K562 (cell line): ENCODE measurements around the gene ZNF581. TPM values are rescaled to one million over a fixed set of nuclear protein-coding genes. Genes with fewer than 3 reads are reported as not detected.
A peak's percentile ranks its signal among the peaks of the same experiment; 100 is the strongest.

ENCODE experiments used
- ATAC-seq: fragments of 200-7000 bp; cut with Tn5 transposase; 3 replicates; pipeline ENCODE4 v1.9.1; 2020; ENCODE audit warnings: moderate library complexity
- BruUV-seq: library from RNA; stranded (reverse); fragments of 400-500 nt; replicated peaks from 2 replicates; lab custom pipeline; 2021; lab: Mats Ljungman, UMichigan
- CTCF ChIA-PET: fragments of 300-600 bp; formaldehyde crosslinking; extraction: SDS; loops from one replicate; lab custom pipeline; 2021; ENCODE audit warnings: low intra/inter-chr PET ratio; lab: Yijun Ruan, JAX
- POLR2A ChIA-PET: fragments of 300-600, 350-650 bp; sonication (Branson Sonifier 250); formaldehyde crosslinking; extraction: SDS; loops from one replicate; lab custom pipeline; 2021; ENCODE audit warnings: antibody characterized with exemption, inconsistent platforms; lab: Yijun Ruan, JAX
- DNase-seq, 4 experiments: peaks; one replicate each; pipeline versions ENCODE4 v3.0.0 to v3.0.0-alpha.2; 2011 to 2018; ENCODE audit warnings: low spot score in 3 of 4, mixed read lengths in 3 of 4; ENCODE audit errors: extremely low read depth in 1 of 4
- FAIRE-seq: peaks from 2 replicates; lab custom pipeline; 2011; peaks lifted over from hg19 to GRCh38; lab: Jason Lieb, UNC
- H2AFZ ChIP-seq: 2 replicates; pipeline ENCODE4 v1.6.0; 2011; ENCODE audit warnings: low read depth, low read length, control low read depth, inconsistent platforms
- H3K27ac ChIP-seq: fragments of 200-600 bp; 3 replicates; pipeline ENCODE4 v1.8.0; 2011; ENCODE audit warnings: low read depth, mild to moderate bottlenecking, control low read depth, inconsistent platforms, low read length, moderate library complexity, mixed read lengths; ENCODE audit errors: extremely low read depth
- H3K27me3 ChIP-seq, 2 experiments: fragments of 300-600 bp in 1 of 2; 2 replicates in 1 of 2; 3 replicates in 1 of 2; pipeline versions ENCODE4 v1.6.0 to v1.8.0; 2011; ENCODE audit warnings: inconsistent platforms in 2 of 2, low read length in 2 of 2, mild to moderate bottlenecking in 1 of 2, mixed read lengths in 1 of 2, moderate library complexity in 1 of 2; ENCODE audit not compliant: control insufficient read depth in 2 of 2, insufficient read depth in 2 of 2
- H3K36me3 ChIP-seq: fragments of 300-600 bp; 3 replicates; pipeline ENCODE4 v1.8.0; 2011; ENCODE audit warnings: mild to moderate bottlenecking, low read length, inconsistent platforms; ENCODE audit not compliant: control insufficient read depth, insufficient read depth
- H3K4me1 ChIP-seq, 2 experiments: fragments of 200-600 bp in 1 of 2; replicated peaks in 1 of 2; 2 replicates in 1 of 2; 3 replicates in 1 of 2; pipeline versions ENCODE4 v1.5.1 to v1.8.0; 2011; ENCODE audit warnings: inconsistent platforms in 2 of 2, low read length in 2 of 2, mild to moderate bottlenecking in 1 of 2, mixed read lengths in 1 of 2, moderate library complexity in 1 of 2; ENCODE audit not compliant: control insufficient read depth in 2 of 2, insufficient read depth in 2 of 2
- H3K4me2 ChIP-seq: 2 replicates; pipeline ENCODE4 v1.6.1; 2011; ENCODE audit warnings: low read length, control low read depth, inconsistent platforms, mixed read lengths; ENCODE audit not compliant: insufficient read depth
- H3K4me3 ChIP-seq: fragments of 200-600 bp; sonication (generic), shearing (Covaris generic); 2 replicates; pipeline ENCODE4 v1.5.1; 2016; ENCODE audit warnings: control low read depth, inconsistent platforms
- H3K79me2 ChIP-seq: fragments of 200-600 bp; 3 replicates; pipeline ENCODE4 v1.8.0; 2011; ENCODE audit warnings: low read length, inconsistent platforms; ENCODE audit not compliant: control insufficient read depth, insufficient read depth
- H3K9ac ChIP-seq, 2 experiments: 2 replicates each; pipeline versions ENCODE4 v1.6.0 to v1.6.1; 2011; ENCODE audit warnings: low read depth in 2 of 2, low read length in 2 of 2, control low read depth in 1 of 2, inconsistent platforms in 1 of 2, mild to moderate bottlenecking in 1 of 2, mixed read lengths in 1 of 2; ENCODE audit not compliant: insufficient read depth in 1 of 2
- H3K9me1 ChIP-seq: one replicate; pipeline ENCODE4 v1.6.0; 2011; ENCODE audit warnings: inconsistent platforms, mild to moderate bottlenecking, low read length, moderate library complexity; ENCODE audit not compliant: control insufficient read depth, insufficient read depth
- H3K9me3 ChIP-seq: replicated peaks from 2 replicates; pipeline ENCODE4 v1.5.1; 2011; ENCODE audit warnings: low read depth, low read length, inconsistent platforms; ENCODE audit not compliant: control insufficient read depth, insufficient read depth
- H4K20me1 ChIP-seq: replicated peaks from 2 replicates; pipeline ENCODE4 v1.6.1; 2011; ENCODE audit warnings: low read length, inconsistent platforms, mixed read lengths; ENCODE audit not compliant: control insufficient read depth, insufficient read depth
- KDM4B ChIP-seq, 2 experiments: fragments of 450-650 bp in 1 of 2; sonication (generic) in 1 of 2; IDR thresholded peaks; 2 replicates each; pipeline ENCODE4 v1.6.1; 2016 to 2017; ENCODE audit warnings: borderline replicate concordance in 2 of 2, antibody characterized with exemption in 1 of 2, low read depth in 1 of 2, mild to moderate bottlenecking in 1 of 2
- POLR3G ChIP-seq: IDR thresholded peaks from 2 replicates; pipeline ENCODE4 v1.6.1; 2011; ENCODE audit not compliant: insufficient read length, insufficient replicate concordance; ENCODE audit errors: extremely low read depth
- RBFOX2 ChIP-seq: fragments of 200-400 bp; formaldehyde crosslinking; IDR thresholded peaks from 2 replicates; pipeline ENCODE4 v1.6.1; 2017; ENCODE audit warnings: low read depth, mild to moderate bottlenecking, low read length, moderate library complexity
- TCF3 ChIP-seq: sonication (generic); formaldehyde crosslinking; IDR thresholded peaks from 2 replicates; pipeline ENCODE4 v1.4.0; 2020; ENCODE audit warnings: mild to moderate bottlenecking, missing genetic modification reagents
- WGBS: fragments of 100-300 bp; shearing (Covaris generic); methylation state at CpG from one replicate; pipeline ENCODE4 v1.1.6; 2016; ENCODE audit warnings: low coverage, mixed read lengths; ENCODE audit not compliant: insufficient coverage; ENCODE audit errors: missing lambda C conversion rate; 5-methylcytosine and 5-hydroxymethylcytosine counted together
- in situ Hi-C: fragments of 300-500 bp; cut with MboI; formaldehyde crosslinking; loops from 4 replicates; pipeline ENCODE4 v1.15.0; 2018; ENCODE audit warnings: inconsistent platforms, mixed read lengths
- intact Hi-C: fragments of 100-400 bp; cut with micrococcal nuclease; formaldehyde crosslinking; loops from 2 replicates; pipeline ENCODE4 v1.14.2; 2022
- polyA plus RNA-seq, 8 experiments: library from polyadenylated mRNA; depleted of rRNA in 4 of 8; stranded (reverse) in 5 of 8; unstranded in 3 of 8; fragments of >200 nt; fragmentation: Nextera tagmentation in 2 of 8; fragmentation: Illumina TruSeq in 1 of 8; extraction: Ambion mirVana in 2 of 8; extraction: Trizol in 1 of 8; gene quantifications; 2 replicates each; pipeline versions ENCODE4 v1.2.1 to v1.2.3, GENCODE V29; 2011 to 2014; ENCODE audit warnings: inconsistent platforms in 1 of 8, missing spikeins in 1 of 8
- total RNA-seq, 7 experiments: library from RNA; depleted of rRNA in 6 of 7; stranded (reverse); fragments of >200 nt in 6 of 7; fragmentation: Illumina TruSeq in 2 of 7; extraction: Trizol in 2 of 7; gene quantifications; 2 replicates each; pipeline versions ENCODE4 v1.2.1 to v1.2.3, GENCODE V29; 2011 to 2021; ENCODE audit warnings: low replicate concordance in 1 of 7
- TF ChIP-seq, protein P1 (sequence below): fragments of 250-450 bp; sonication (Bioruptor Pico); IDR thresholded peaks from 2 replicates; pipeline ENCODE4 v1.4.0; 2020; ENCODE audit warnings: borderline replicate concordance

ZNF581 gene
- total and polyA plus RNA-seq, 9 of the 15 experiments (the other 6 are each of a cell fraction or from before 2014, with no cell fraction given): 2.4 to 39.4 (median 15.4) TPM

GRCh38 chr19:55625004-55625326, 18.5 kb upstream of the ZNF581 start (continued):
- TF ChIP-seq, protein P1, sequence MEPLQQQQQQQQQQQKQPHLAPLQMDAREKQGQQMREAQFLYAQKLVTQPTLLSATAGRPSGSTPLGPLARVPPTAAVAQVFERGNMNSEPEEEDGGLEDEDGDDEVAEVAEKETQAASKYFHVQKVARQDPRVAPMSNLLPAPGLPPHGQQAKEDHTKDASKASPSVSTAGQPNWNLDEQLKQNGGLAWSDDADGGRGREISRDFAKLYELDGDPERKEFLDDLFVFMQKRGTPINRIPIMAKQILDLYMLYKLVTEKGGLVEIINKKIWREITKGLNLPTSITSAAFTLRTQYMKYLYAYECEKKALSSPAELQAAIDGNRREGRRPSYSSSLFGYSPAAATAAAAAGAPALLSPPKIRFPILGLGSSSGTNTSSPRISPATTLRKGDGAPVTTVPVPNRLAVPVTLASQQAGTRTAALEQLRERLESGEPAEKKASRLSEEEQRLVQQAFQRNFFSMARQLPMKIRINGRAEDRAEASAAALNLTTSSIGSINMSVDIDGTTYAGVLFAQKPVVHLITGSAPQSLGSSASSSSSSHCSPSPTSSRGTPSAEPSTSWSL (CRISPR knock-in tag): no peak
- no peak for TF ChIP-seq RBFOX2
- no peak for TF ChIP-seq KDM4B (IDR thresholded peaks at IDR 0.05; ENCODE audit: borderline replicate concordance in 2 of 2, low read depth in 1 of 2)

DNA sequence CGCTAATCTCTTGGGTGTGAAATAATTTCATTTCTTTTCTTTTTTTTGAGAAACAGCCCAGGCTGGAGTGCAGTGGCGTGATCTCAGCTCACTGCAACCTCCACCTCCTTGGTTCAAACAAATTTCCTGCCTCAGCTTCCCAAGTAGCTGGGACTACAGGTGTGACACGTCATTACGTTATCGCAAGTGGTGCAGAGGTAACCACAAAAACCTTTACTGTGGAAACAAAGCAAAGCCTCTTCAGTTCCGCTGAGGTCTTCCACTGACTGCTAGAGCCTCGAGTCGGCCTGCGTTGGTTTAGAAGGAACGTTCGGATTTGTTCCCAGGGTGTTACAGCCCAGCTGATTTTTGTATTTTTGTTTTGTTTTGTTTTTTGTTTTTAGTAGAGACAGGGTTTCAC, 17.1 kb upstream of the ZNF581 start:
- H3K4me3 ChIP-seq: no peak overlapping the region
- BruUV-seq: no TSS peak
- no peaks in the 10 kb centered on the region; the same call in 2 of the 3 replicates for H3K36me3 ChIP-seq
- H2AFZ ChIP-seq: no peak overlapping the region
- in situ Hi-C loops: loop anchor here (5.0 to 25.0 kb wide), 4 partner anchors 109 to 686 kb away; partner anchors contain the start of genes BRSK1, HSPBP1, TNNT1 and ZSCAN5A
- H3K4me2 ChIP-seq: no peak overlapping the region
- DNase-seq (no peak), FAIRE-seq (peak; percentile 59), ATAC-seq (no peak)
- intact Hi-C loops: no loop called here
- H3K9ac ChIP-seq: no peak overlapping the region; a peak in 1 of 4 replicates
- no peaks in the 10 kb centered on the region; the same call in 1 of the 2 replicates for H4K20me1 ChIP-seq
- WGBS: 38% methylated on average over 11 of the region's 11 CpGs
- no peaks in the 10 kb centered on the region for H3K27me3 ChIP-seq
- H3K9me1 ChIP-seq: no peaks in the 10 kb centered on the region
- peaks cover 9 to 11% of the 10 kb centered on the region in 2 experiments; a peak in 4 of 5 replicates for H3K4me1 ChIP-seq
- H3K27ac ChIP-seq: no peak overlapping the region
- TF ChIP-seq TCF3 (CRISPR knock-in tag) (0 out of 2 replicates have a peak, but pooled peaks have one; percentile 16), POLR3G (no peak)
- H3K79me2 ChIP-seq: peaks cover 7% of the 10 kb centered on the region; the same call in 2 of the 3 replicates
- no peaks in the 10 kb centered on the region for H3K9me3 ChIP-seq
- POLR2A ChIA-PET: interaction anchor here (0.8 to 3.8 kb wide), 3 partner anchors 10 to 122 kb away, joined by 3 to 18 read pairs (median 4); no protein-coding TSS in a partner anchor
- CTCF ChIA-PET: interaction anchor here (0.6 kb wide), 1 partner anchor 682 kb away, joined by 3 read pairs; no protein-coding TSS in a partner anchor
